Measurements from ENCODE around the gene PELI3.

Gene PELI3

DNA sequence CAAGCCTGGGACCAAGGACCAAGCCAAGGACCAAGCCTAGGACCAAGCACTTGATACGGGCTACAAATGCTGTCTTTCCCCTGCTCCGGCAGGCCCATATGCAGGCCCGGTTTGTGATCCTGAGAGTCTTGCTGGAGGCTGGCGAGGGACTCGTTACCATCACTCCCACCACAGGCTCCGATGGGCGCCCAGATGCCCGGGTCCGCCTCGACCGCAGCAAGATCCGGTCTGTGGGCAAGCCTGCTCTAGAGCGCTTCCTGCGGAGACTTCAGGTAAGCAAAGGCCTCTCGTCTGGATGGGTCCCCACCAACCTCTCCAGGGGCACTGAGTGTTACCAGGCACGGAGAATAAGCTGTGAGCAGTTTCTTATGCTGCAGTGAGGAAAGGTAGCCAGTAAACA, 30.5 kb downstream of the PELI3 start:
- TF ChIP-seq, protein P1, sequence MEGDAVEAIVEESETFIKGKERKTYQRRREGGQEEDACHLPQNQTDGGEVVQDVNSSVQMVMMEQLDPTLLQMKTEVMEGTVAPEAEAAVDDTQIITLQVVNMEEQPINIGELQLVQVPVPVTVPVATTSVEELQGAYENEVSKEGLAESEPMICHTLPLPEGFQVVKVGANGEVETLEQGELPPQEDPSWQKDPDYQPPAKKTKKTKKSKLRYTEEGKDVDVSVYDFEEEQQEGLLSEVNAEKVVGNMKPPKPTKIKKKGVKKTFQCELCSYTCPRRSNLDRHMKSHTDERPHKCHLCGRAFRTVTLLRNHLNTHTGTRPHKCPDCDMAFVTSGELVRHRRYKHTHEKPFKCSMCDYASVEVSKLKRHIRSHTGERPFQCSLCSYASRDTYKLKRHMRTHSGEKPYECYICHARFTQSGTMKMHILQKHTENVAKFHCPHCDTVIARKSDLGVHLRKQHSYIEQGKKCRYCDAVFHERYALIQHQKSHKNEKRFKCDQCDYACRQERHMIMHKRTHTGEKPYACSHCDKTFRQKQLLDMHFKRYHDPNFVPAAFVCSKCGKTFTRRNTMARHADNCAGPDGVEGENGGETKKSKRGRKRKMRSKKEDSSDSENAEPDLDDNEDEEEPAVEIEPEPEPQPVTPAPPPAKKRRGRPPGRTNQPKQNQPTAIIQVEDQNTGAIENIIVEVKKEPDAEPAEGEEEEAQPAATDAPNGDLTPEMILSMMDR (IDR thresholded peaks at IDR 0.05; ENCODE audit: extremely low read depth, missing control alignments): no peak
- DNase-seq (ENCODE audit: low spot score): no peak

DNA sequence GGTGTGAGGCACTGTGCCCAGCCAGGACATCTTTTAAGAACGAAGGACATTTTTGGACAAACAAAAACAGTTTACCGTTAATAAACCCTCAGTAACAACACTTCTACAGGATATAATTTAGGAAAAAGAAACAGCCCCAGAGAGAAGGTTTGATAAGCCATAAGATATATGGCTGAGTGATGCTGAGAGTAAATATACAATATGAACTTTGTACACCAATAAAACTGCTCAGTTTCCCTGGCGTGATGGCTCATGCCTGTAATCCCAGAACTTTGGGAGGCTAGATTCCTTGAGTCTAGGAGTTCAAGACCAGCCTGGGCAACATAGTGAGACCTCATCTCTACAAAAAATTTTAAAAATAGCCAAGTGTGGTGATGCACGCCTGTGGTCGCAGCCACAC, 31.8 kb downstream of the PELI3 start:
- TF ChIP-seq, protein P1 (IDR thresholded peaks at IDR 0.05; ENCODE audit: extremely low read depth, missing control alignments): no peak
- DNase-seq (ENCODE audit: low spot score): no peak

DNA sequence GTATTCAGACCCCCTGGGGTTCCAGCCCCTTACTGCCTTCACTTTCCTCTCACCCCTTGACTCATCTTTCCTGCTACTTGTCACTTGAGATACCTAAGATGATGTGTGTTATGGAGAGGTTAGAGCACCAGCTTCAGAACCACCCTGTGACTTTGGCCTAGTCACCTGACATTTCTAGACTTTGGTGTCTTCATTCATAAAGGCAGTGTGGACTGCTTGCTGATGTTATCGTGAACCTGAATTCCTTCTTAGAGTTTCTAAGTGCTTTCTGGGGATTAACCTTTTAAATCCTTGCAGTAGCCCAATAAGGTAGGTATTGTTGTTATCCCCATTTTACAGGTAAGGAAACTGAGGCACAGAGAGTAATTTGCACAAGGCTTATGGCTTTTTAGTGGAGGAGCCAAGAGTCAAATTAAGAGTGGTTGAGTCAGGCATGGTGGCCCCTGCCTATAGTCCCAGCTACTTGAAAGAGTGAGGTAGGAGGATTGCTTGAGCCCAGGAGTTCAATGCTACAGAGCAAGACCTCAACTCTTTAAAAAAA, 38.6 kb downstream of the PELI3 start:
- DNase-seq (ENCODE audit: low spot score): no peak

DNA sequence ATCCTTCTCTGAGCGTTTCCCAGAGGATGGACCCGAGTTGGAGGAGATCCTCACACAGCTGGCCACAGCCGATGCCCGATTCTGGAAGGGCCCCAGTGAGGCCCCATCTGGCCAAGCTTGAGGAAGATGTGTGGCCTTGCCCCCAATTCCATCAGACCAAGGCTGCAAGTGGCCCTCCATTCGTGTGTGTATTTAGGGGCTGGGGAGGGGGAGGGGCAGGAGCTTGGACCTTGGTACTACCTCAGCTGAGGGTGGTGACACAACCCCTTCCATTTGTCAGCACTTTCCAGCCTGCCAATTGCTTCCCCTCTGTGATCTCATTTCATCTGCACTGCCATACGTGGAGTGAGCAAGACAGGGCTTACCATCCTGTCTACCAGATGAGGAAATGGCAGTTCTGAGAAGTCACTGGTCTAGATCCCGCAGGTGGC, 42.4 kb downstream of the PELI3 start:
- TF ChIP-seq, protein P1 (IDR thresholded peaks at IDR 0.05; ENCODE audit: extremely low read depth, missing control alignments): no peak
- DNase-seq (ENCODE audit: low spot score): no peak

More for the DNA sequence above, 38.6 kb downstream of the PELI3 start:
- TF ChIP-seq, protein P1 (IDR thresholded peaks at IDR 0.05; ENCODE audit: extremely low read depth, missing control alignments): no peak

DNA sequence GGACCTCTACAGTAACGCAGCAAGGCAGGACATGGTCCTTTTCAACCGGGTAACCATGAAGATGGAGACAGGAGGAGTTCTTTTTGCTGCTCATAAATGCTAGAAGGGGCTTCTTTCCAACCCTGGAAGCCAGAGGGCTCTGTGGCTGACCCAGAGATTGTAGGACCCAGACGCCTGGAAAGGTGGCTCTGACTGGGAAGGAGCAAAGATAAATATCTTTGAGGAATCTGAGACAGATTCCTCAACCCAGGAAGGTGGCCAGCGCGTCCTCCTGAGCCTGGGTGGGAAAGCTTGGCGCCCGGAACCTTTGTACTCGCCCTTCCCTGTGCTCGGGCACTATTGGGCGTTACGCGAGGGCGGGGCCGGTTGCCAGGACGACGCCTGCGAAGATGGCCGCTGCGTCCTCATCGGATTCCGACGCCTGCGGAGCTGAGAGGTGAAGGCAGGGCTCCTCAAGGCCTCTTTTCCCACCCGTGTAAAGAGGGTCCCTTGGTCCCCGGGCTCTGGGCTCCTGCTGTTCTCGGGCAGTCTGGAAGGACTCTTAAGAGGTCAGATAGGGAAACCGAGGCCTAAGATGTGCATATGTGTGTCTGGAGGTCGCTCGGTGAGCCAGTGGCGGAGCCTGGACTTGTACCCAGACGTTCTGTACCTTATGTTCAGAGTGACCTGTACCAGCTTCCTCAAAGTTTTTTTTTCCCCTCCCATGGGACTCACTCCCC, 43.7 kb downstream of the PELI3 start, which contains the start of gene BBS1:
TSS of gene BBS1 (plus strand) at position 365 of the 719 bp plus-strand sequence. CDS start at position 390, 25 bp downstream.
- TF ChIP-seq, protein P1 (IDR thresholded peaks at IDR 0.05; ENCODE audit: extremely low read depth, missing control alignments): no peak
- peak; percentile 89 for DNase-seq (ENCODE audit: low spot score)

DNA sequence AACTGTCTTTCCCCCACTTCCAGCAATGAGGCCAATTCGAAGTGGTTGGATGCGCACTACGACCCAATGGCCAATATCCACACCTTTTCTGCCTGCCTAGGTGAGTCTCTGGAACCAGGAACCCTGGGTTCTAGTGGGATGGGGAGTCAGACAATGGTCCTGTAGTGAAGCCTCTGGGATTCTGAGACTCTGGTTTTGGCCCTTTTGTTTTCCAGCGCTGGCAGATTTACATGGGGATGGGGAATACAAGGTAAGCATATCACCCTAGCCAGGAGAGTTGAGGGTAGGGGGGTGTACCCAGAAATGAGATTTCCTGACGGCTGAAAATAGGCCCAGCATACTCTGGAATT, 44.3 kb downstream of the PELI3 start:
- no peak for DNase-seq (ENCODE audit: low spot score)
- TF ChIP-seq, protein P1 (IDR thresholded peaks at IDR 0.05; ENCODE audit: extremely low read depth, missing control alignments): no peak

DNA sequence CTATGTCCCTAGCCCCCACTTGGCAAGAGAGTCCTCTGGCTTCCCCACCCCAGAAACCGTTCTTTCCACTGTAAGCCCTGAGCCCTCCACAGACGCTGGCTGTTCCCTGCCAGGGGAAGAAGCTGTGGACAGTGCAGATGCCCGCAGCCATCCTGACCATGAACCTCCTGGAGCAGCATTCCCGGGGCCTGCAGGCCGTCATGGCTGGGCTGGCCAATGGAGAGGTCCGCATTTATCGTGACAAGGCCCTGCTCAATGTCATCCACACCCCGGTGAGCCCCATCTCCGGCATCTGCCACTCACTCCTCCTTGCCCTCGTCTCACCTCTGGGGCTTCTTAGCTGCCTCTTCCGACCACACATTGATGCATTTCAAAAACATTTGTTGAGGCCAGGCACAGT, 56.9 kb downstream of the PELI3 start:
- TF ChIP-seq, protein P1 (IDR thresholded peaks at IDR 0.05; ENCODE audit: extremely low read depth, missing control alignments): no peak
- no peak for DNase-seq (ENCODE audit: low spot score)

Measured in GM20000 (cell line).